H9 (cell line): ENCODE results near the gene USP20. TPM values are rescaled to one million over a fixed set of nuclear protein-coding genes. Genes with fewer than 3 reads are reported as not detected.

Experiments used
- DNase-seq: peaks from one replicate; pipeline ENCODE4 v3.0.0-alpha.2; 2017
- H2AFZ ChIP-seq: one replicate; pipeline ENCODE4 v1.6.1; 2013; ENCODE audit warnings: mild to moderate bottlenecking, low read length, control low read depth, moderate library complexity
- H2AK5ac ChIP-seq: 2 replicates; pipeline ENCODE4 v1.6.1; 2013; ENCODE audit warnings: low read length, control low read depth, mixed read lengths; ENCODE audit not compliant: insufficient read length
- H2BK120ac ChIP-seq: one replicate; pipeline ENCODE4 v1.6.1; 2013; ENCODE audit warnings: low read depth, mild to moderate bottlenecking, low read length, control low read depth, inconsistent platforms; ENCODE audit not compliant: poor library complexity, severe bottlenecking
- H2BK12ac ChIP-seq: 2 replicates; pipeline ENCODE4 v1.6.1; 2013; ENCODE audit warnings: low read length, control low read depth, mixed read lengths, low read depth; ENCODE audit not compliant: insufficient read length
- H2BK15ac ChIP-seq: 2 replicates; pipeline ENCODE4 v1.6.1; 2013; ENCODE audit warnings: low read depth, low read length, control low read depth
- H2BK20ac ChIP-seq: one replicate; pipeline ENCODE4 v1.6.1; 2013; ENCODE audit warnings: low read depth, mild to moderate bottlenecking, low read length, control low read depth, inconsistent platforms; ENCODE audit not compliant: poor library complexity, severe bottlenecking
- H2BK5ac ChIP-seq: 2 replicates; pipeline ENCODE4 v1.6.1; 2013; ENCODE audit warnings: low read length, control low read depth, mixed read lengths; ENCODE audit not compliant: insufficient read length
- H3K14ac ChIP-seq: 2 replicates; pipeline ENCODE4 v1.6.1; 2013; ENCODE audit warnings: low read length, control low read depth; ENCODE audit not compliant: insufficient read depth
- H3K18ac ChIP-seq: 2 replicates; pipeline ENCODE4 v1.6.1; 2013; ENCODE audit warnings: low read depth, mild to moderate bottlenecking, mixed read lengths, low read length, control low read depth; ENCODE audit not compliant: insufficient read length
- H3K23ac ChIP-seq: 2 replicates; pipeline ENCODE4 v1.6.1; 2013; ENCODE audit warnings: low read length, control low read depth, mixed read lengths, low read depth; ENCODE audit not compliant: insufficient read length
- H3K23me2 ChIP-seq: 2 replicates; pipeline ENCODE4 v1.6.1; 2013; ENCODE audit warnings: low read depth, mild to moderate bottlenecking, mixed read lengths, low read length, control low read depth; ENCODE audit not compliant: insufficient read length, poor library complexity, severe bottlenecking
- H3K27ac ChIP-seq: 2 replicates; pipeline ENCODE4 v1.5.1; 2013; ENCODE audit warnings: low read length, control low read depth, mixed read lengths, low read depth; ENCODE audit not compliant: insufficient read length
- H3K27me3 ChIP-seq: 2 replicates; pipeline ENCODE4 v1.6.1; 2013; ENCODE audit warnings: low read length, control low read depth, inconsistent platforms; ENCODE audit not compliant: insufficient read depth
- H3K4ac ChIP-seq: 2 replicates; pipeline ENCODE4 v1.6.1; 2013; ENCODE audit warnings: low read depth, mild to moderate bottlenecking, control low read depth, inconsistent platforms, low read length, moderate library complexity
- H3K4me1 ChIP-seq: 2 replicates; pipeline ENCODE4 v1.6.1; 2013; ENCODE audit warnings: low read length, control low read depth, inconsistent platforms; ENCODE audit not compliant: insufficient read depth
- H3K4me2 ChIP-seq: 2 replicates; pipeline ENCODE4 v1.6.1; 2013; ENCODE audit warnings: low read length, control low read depth, mixed read lengths; ENCODE audit not compliant: insufficient read length, insufficient read depth
- H3K56ac ChIP-seq: 2 replicates; pipeline ENCODE4 v1.6.1; 2013; ENCODE audit warnings: low read depth, mild to moderate bottlenecking, mixed read lengths, low read length, control low read depth; ENCODE audit not compliant: insufficient read length
- H3K79me1 ChIP-seq: 2 replicates; pipeline ENCODE4 v1.6.1; 2013; ENCODE audit warnings: low read depth, mild to moderate bottlenecking, moderate library complexity, low read length, control low read depth, inconsistent platforms; ENCODE audit not compliant: insufficient read depth, poor library complexity, severe bottlenecking
- H3K79me2 ChIP-seq: 2 replicates; pipeline ENCODE4 v1.6.1; 2013; ENCODE audit warnings: low read length, control low read depth, inconsistent platforms; ENCODE audit not compliant: insufficient read depth
- H3K9ac ChIP-seq: 2 replicates; pipeline ENCODE4 v1.6.1; 2013; ENCODE audit warnings: low read length, control low read depth, mixed read lengths; ENCODE audit not compliant: insufficient read length; ENCODE audit errors: extremely low read depth
- H3K9me3 ChIP-seq: one replicate; pipeline ENCODE4 v1.6.1; 2013; ENCODE audit warnings: low read depth, low read length, inconsistent platforms; ENCODE audit not compliant: control insufficient read depth
- H3T11ph ChIP-seq: one replicate; pipeline ENCODE4 v1.6.1; 2013; ENCODE audit warnings: mild to moderate bottlenecking, low read length, control low read depth, inconsistent platforms
- H4K20me1 ChIP-seq: one replicate; pipeline ENCODE4 v1.6.1; 2013; ENCODE audit not compliant: control insufficient read depth, insufficient read length, insufficient read depth
- H4K5ac ChIP-seq: 2 replicates; pipeline ENCODE4 v1.6.1; 2013; ENCODE audit warnings: low read depth, mild to moderate bottlenecking, mixed read lengths, low read length, control low read depth; ENCODE audit not compliant: insufficient read length
- H4K8ac ChIP-seq: replicated peaks from 2 replicates; pipeline ENCODE4 v1.6.1; 2013; ENCODE audit warnings: low read length, control low read depth, mixed read lengths, low read depth; ENCODE audit not compliant: insufficient read length
- H4K91ac ChIP-seq: 2 replicates; pipeline ENCODE4 v1.6.1; 2013; ENCODE audit warnings: low read depth, mild to moderate bottlenecking, moderate library complexity, mixed read lengths, low read length, control low read depth; ENCODE audit not compliant: insufficient read length
- H3K27ac Mint-ChIP-seq, 3 experiments: 2 replicates in 2 of 3; 3 replicates in 1 of 3; pipeline ENCODE4 v1.8.0; 2020 to 2021; ENCODE audit warnings: mixed read lengths in 3 of 3, mild to moderate bottlenecking in 1 of 3, moderate library complexity in 1 of 3
- H3K27me3 Mint-ChIP-seq: 2 replicates; pipeline ENCODE4 v1.8.0; 2021; ENCODE audit warnings: low read depth, mild to moderate bottlenecking, moderate library complexity, mixed read lengths
- H3K36me3 Mint-ChIP-seq, 3 experiments: 2 replicates in 2 of 3; 3 replicates in 1 of 3; pipeline ENCODE4 v1.8.0; 2020 to 2021; ENCODE audit warnings: low read depth in 3 of 3, mixed read lengths in 3 of 3; ENCODE audit not compliant: insufficient read depth in 1 of 3
- H3K4me1 Mint-ChIP-seq, 2 experiments: 2 replicates each; pipeline ENCODE4 v1.8.0; 2020; ENCODE audit warnings: mixed read lengths in 2 of 2
- H3K4me3 Mint-ChIP-seq, 2 experiments: 2 replicates in 1 of 2; 3 replicates in 1 of 2; pipeline ENCODE4 v1.8.0; 2020 to 2021; ENCODE audit warnings: mild to moderate bottlenecking in 2 of 2, mixed read lengths in 2 of 2, moderate library complexity in 1 of 2
- H3K9me3 Mint-ChIP-seq, 2 experiments: 2 replicates in 1 of 2; 3 replicates in 1 of 2; pipeline ENCODE4 v1.8.0; 2020; ENCODE audit warnings: mild to moderate bottlenecking in 2 of 2, mixed read lengths in 2 of 2, moderate library complexity in 1 of 2
- CTCF ChIP-seq: fragments of 200-600 bp; sonication (generic); conservative IDR thresholded peaks from 3 replicates; pipeline ENCODE4 v1.8.0; 2021; ENCODE audit warnings: antibody characterized with exemption, mild to moderate bottlenecking
- WGBS: extraction: QIAGEN DNeasy Blood & Tissue Kit; methylation state at CpG from one replicate; pipeline ENCODE4 v1.1.7; 2013; ENCODE audit warnings: missing lambda C conversion rate, low lambda C conversion rate, mixed read lengths; ENCODE audit not compliant: insufficient read length; ENCODE audit errors: extremely low coverage; 5-methylcytosine and 5-hydroxymethylcytosine counted together
- total RNA-seq: library from RNA; stranded (reverse); gene quantifications from 2 replicates; pipeline ENCODE4 v1.2.1, GENCODE V29; 2021

Gene USP20
- total RNA-seq, 1 experiment from 2014 or later: 20.9 TPM

GRCh38 chr9:129810788-129811187 lies 24.5 kb upstream of the USP20 start:
- DNase-seq: no peak
- WGBS: no CpG with 5 or more reads among the region's 6 CpGs
- Histone ChIP-seq H2BK5ac (no peak overlapping the region), H3K4me1 (no peaks in the 10 kb centered on the region), H3K18ac (no peak overlapping the region), H2BK20ac (no peak overlapping the region), H3K23ac (no peak overlapping the region), H3K4me2 (no peak overlapping the region), H4K91ac (no peak overlapping the region), H2AFZ (no peak overlapping the region), H3K56ac (no peak overlapping the region), H2BK15ac (no peak overlapping the region), H3K14ac (no peak overlapping the region), H3K27ac (no peak overlapping the region), H4K8ac (no peak overlapping the region), H3T11ph (no peak overlapping the region), H3K23me2 (no peaks in the 10 kb centered on the region), H4K5ac (no peak overlapping the region), H2BK12ac (no peak overlapping the region), H4K20me1 (no peaks in the 10 kb centered on the region), H3K9me3 (no peaks in the 10 kb centered on the region), H2AK5ac (no peak overlapping the region), H3K27me3 (no peaks in the 10 kb centered on the region), H2BK120ac (no peak overlapping the region), H3K4ac (no peak overlapping the region), H3K9ac (no peak overlapping the region), H3K79me1 (no peaks in the 10 kb centered on the region), H3K79me2 (no peaks in the 10 kb centered on the region)
- no peaks in the 10 kb centered on the region for H3K9me3 Mint-ChIP-seq
- no peak overlapping the region for H3K4me3 Mint-ChIP-seq
- H3K27me3 Mint-ChIP-seq: no peaks in the 10 kb centered on the region; the same call in 1 of the 2 replicates
- H3K27ac Mint-ChIP-seq: no peak overlapping the region
- H3K36me3 Mint-ChIP-seq: peaks cover 24 to 84% (median 69%) of the 10 kb centered on the region in 3 experiments
- H3K4me1 Mint-ChIP-seq: no peaks in the 10 kb centered on the region
- TF ChIP-seq CTCF: no peak
